HG03175 (cell line): Measurements from ENCODE around the gene DDX27.

Source experiments
- ATAC-seq: cut with Tn5 transposase; IDR thresholded peaks from one replicate; pipeline ENCODE4 v1.9.1; 2021; ENCODE audit warnings: mild to moderate bottlenecking, moderate library complexity; ENCODE audit not compliant: unreplicated experiment

Gene DDX27

DNA sequence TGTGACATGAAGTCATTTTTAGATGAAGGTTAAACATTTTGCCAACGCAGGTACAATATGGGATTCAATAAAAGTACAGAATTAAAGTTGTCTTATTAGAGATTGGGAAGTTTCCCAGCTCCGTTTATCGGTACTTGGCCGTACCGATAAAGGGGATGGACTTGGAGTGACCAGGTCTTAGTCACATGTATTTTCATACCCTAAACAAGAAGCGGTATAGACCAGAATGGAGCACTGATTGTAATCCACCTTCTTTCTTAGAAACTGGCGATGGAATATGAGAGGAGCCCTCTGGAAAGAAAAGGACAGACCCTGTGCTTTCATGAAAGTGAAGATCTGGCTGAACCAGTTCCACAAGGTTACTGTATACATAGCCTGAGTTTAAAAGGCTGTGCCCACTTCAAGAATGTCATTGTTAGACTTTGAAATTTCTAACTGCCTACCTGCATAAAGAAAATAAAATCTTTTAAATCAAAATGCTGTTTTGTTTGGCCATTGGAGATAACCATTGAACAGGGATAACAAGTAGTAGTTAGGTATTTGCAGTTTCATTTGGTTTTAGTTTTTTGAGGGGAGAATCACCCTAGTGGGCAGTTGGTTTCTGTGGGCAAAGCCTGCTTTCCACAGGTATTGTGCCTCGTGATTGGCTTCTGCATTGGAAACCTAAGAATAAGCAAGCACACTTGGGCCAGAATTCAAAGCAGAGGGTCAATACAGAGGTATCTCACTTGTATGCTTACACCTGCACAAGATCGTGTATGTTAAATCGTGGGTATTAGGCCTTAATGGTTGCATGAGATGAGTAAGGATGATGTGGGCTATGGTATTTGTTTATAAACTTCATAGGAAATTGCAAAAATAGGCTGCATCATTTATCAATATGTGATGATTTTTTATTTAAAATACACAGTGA lies 69.8 kb downstream of the DDX27 start:
- ATAC-seq, result no peak

DNA sequence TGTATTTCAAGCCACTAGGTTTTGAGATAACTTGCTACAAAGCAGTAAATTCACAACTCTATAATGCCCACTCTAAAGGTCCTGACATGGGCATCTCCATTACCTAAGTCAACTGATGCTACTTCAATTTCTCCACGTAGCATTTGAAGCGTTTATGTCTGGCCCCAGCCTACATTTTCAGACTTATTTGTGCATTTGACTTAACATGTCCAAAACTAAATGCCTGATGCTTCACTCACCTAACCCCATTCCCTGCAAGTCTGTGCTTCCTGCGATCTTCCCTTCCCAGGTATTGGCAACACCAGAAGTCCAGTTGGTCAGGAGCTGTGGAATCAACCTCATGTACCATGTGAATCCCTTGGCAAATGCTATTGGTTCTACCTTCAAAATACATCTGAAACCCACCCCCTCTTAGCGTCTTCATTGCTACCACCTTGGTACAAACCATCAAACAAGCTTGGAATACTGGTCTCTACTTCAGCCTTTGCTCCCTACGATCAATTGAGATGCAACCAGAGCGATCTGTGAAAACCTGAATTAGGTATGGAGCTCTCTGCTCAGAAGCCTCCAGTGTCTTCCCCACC lies 71.5 kb downstream of the DDX27 start:
- ATAC-seq, result no peak

DNA sequence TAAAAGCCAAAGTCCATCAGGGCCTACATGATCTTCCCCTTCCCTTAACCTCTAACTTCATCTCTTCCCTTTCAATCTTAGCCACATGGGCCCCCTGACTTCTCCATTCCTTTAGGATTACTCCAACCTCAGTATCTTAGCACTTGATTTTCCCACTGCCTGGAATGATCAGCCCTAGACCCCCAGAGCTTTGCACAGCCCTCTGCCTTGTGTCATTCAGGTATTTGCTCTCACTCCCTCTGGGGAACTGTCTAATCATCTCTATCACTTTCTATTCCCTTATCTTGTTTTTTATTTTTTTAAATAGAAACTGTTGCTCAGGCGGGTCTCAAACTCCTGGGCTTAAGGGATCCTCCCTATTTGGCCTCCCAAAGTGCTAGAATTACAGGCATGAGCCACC lies 72.0 kb downstream of the DDX27 start:
- ATAC-seq, result no peak

DNA sequence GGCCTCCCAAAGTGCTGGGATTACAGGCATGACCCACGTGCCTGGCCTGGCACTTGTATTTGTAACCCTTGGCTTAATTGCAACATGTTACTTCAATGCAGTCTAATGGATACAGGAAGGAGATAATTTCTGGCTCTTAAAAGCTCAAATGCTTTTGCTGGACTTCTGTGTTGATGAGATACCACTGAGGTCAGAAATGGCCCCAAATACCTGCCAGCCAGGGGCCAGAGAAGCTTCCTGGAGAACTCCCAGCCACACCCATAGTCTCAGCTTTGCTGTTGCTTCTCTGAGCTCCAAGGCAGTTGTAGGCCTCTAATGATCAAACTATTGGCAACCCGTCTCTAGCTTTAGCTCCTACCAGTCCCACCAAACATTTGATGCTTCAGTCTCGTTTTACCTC lies 72.8 kb downstream of the DDX27 start:
- ATAC-seq, result no peak

DNA sequence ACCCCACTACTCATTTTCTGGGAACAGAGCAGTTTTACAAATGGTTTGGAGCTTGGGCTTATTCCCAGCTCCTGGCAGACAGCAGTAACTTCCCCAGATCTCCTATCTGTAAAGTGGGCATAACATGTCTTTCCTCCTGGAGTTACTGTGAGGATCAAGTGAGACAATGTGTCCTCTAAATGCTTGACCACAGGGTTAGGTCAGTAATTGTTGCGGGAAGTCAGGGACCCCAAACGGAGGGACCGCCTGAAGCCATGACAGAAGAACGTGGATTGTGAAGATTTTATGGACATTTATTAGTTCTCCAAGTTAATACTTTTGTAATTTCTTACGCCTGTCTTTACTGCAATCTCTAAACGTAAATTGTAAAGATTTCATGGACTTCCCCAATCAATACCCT lies 73.9 kb downstream of the DDX27 start:
- ATAC-seq, result no peak
